IMR-90 (cell line): ENCODE data around the gene PTPRQ. TPM values are rescaled to one million over a fixed set of nuclear protein-coding genes. Genes with fewer than 3 reads are reported as not detected.
A peak's percentile ranks its signal among the peaks of the same experiment; 100 is the strongest.

ENCODE experiments used
- ATAC-seq: fragments of 200-7000 bp; cut with Tn5 transposase; 2 replicates; pipeline ENCODE4 v1.9.1; 2020; ENCODE audit warnings: low read depth, mild to moderate bottlenecking, moderate library complexity
- BruUV-seq: library from RNA; stranded (reverse); fragments of 400-500 nt; replicated peaks from 2 replicates; lab custom pipeline; 2021; lab: Mats Ljungman, UMichigan
- CTCF ChIA-PET: fragments of 300-600 bp; formaldehyde crosslinking; extraction: SDS; loops from one replicate; lab custom pipeline; 2021; ENCODE audit warnings: antibody characterized with exemption; lab: Yijun Ruan, JAX
- POLR2A ChIA-PET: fragments of 300-600 bp; sonication (Branson Sonifier 250); formaldehyde crosslinking; loops from one replicate; lab custom pipeline; 2022; ENCODE audit warnings: antibody characterized with exemption; ENCODE audit not compliant: unreplicated experiment; lab: Charles Lee
- DNase-seq: peaks from one replicate; pipeline ENCODE4 v3.0.0; 2013
- H2AFZ ChIP-seq: replicated peaks from 2 replicates; pipeline ENCODE3; 2013; ENCODE audit warnings: low read length, mild to moderate bottlenecking; ENCODE audit not compliant: poor library complexity
- H2AK5ac ChIP-seq: 2 replicates; pipeline ENCODE4 v1.6.1; 2013; ENCODE audit warnings: low read depth, low read length, inconsistent platforms
- H2AK9ac ChIP-seq: replicated peaks from 2 replicates; pipeline ENCODE3; 2013; ENCODE audit warnings: mild to moderate bottlenecking, low read depth, low read length, moderate library complexity; ENCODE audit not compliant: poor library complexity
- H2BK120ac ChIP-seq: 2 replicates; pipeline ENCODE4 v1.6.1; 2013; ENCODE audit warnings: low read depth, low read length, inconsistent platforms
- H2BK15ac ChIP-seq: 3 replicates; pipeline ENCODE4 v1.6.1; 2013; ENCODE audit warnings: low read depth, low read length, inconsistent platforms
- H2BK20ac ChIP-seq: 2 replicates; pipeline ENCODE4 v1.6.1; 2013; ENCODE audit warnings: low read depth, mild to moderate bottlenecking, inconsistent platforms, low read length, moderate library complexity
- H2BK5ac ChIP-seq: 2 replicates; pipeline ENCODE4 v1.6.1; 2013; ENCODE audit warnings: mild to moderate bottlenecking, low read depth, low read length, inconsistent platforms; ENCODE audit not compliant: poor library complexity, severe bottlenecking
- H3K14ac ChIP-seq: replicated peaks from 2 replicates; pipeline ENCODE4 v1.6.1; 2013; ENCODE audit warnings: low read depth, low read length, inconsistent platforms
- H3K18ac ChIP-seq: 2 replicates; pipeline ENCODE4 v1.6.1; 2013; ENCODE audit warnings: low read depth, low read length, control low read depth
- H3K23ac ChIP-seq: 2 replicates; pipeline ENCODE4 v1.6.1; 2013; ENCODE audit warnings: low read depth, low read length, inconsistent platforms
- H3K27ac ChIP-seq: 2 replicates; pipeline ENCODE4 v1.5.1; 2013; ENCODE audit warnings: mild to moderate bottlenecking, control low read depth, low read length; ENCODE audit not compliant: insufficient read depth
- H3K27me3 ChIP-seq: 2 replicates; pipeline ENCODE4 v1.6.1; 2013; ENCODE audit warnings: low read length; ENCODE audit not compliant: control insufficient read depth, insufficient read depth
- H3K36me3 ChIP-seq: 2 replicates; pipeline ENCODE4 v1.6.1; 2013; ENCODE audit warnings: low read length, mixed read lengths; ENCODE audit not compliant: control insufficient read depth, insufficient read depth
- H3K4ac ChIP-seq: 2 replicates; pipeline ENCODE4 v1.6.1; 2013; ENCODE audit warnings: low read depth, low read length, inconsistent platforms
- H3K4me1 ChIP-seq: 2 replicates; pipeline ENCODE4 v1.6.1; 2013; ENCODE audit warnings: low read length, mixed read lengths; ENCODE audit not compliant: control insufficient read depth, insufficient read depth
- H3K4me2 ChIP-seq: 2 replicates; pipeline ENCODE4 v1.6.1; 2013; ENCODE audit warnings: low read depth, mild to moderate bottlenecking, control low read depth, low read length, moderate library complexity
- H3K4me3 ChIP-seq: 2 replicates; pipeline ENCODE4 v1.5.1; 2013; ENCODE audit warnings: low read depth, mild to moderate bottlenecking, control low read depth, low read length, moderate library complexity; ENCODE audit not compliant: insufficient read depth
- H3K56ac ChIP-seq: 2 replicates; pipeline ENCODE4 v1.6.1; 2013; ENCODE audit warnings: low read length, inconsistent platforms; ENCODE audit not compliant: insufficient read depth; ENCODE audit errors: extremely low read depth
- H3K79me1 ChIP-seq, 2 experiments: 2 replicates each; pipeline ENCODE4 v1.6.1; 2013; ENCODE audit warnings: low read length in 2 of 2, inconsistent platforms in 1 of 2, low read depth in 1 of 2
- H3K9ac ChIP-seq: 2 replicates; pipeline ENCODE4 v1.6.1; 2013; ENCODE audit warnings: low read depth, low read length, control low read depth
- H3K9me1 ChIP-seq: 2 replicates; pipeline ENCODE4 v1.6.1; 2013; ENCODE audit warnings: low read length, inconsistent platforms; ENCODE audit not compliant: insufficient read depth
- H3K9me3 ChIP-seq: 2 replicates; pipeline ENCODE4 v1.6.1; 2013; ENCODE audit warnings: low read length; ENCODE audit not compliant: control insufficient read depth, insufficient read depth
- H4K20me1 ChIP-seq: 2 replicates; pipeline ENCODE4 v1.6.1; 2013; ENCODE audit warnings: low read length, inconsistent platforms; ENCODE audit not compliant: insufficient read depth
- H4K5ac ChIP-seq: 2 replicates; pipeline ENCODE4 v1.6.1; 2013; ENCODE audit warnings: mild to moderate bottlenecking, low read depth, low read length, control low read depth
- H4K8ac ChIP-seq, 2 experiments: 2 replicates each; pipeline ENCODE4 v1.6.1; 2013; ENCODE audit warnings: low read depth in 2 of 2, low read length in 2 of 2, control low read depth in 1 of 2, inconsistent platforms in 1 of 2
- H4K91ac ChIP-seq: 2 replicates; pipeline ENCODE4 v1.6.1; 2013; ENCODE audit warnings: low read depth, low read length, inconsistent platforms; ENCODE audit not compliant: insufficient read depth
- CEBPB ChIP-seq: IDR thresholded peaks from 2 replicates; pipeline ENCODE4 v1.6.1; 2012; ENCODE audit warnings: low read depth, low read length, improper control_type of control experiment
- ELK1 ChIP-seq: fragments of 150-350 bp; IDR thresholded peaks from 2 replicates; pipeline ENCODE4 v1.6.1; 2016; ENCODE audit warnings: low read depth, mild to moderate bottlenecking, low read length, moderate library complexity, borderline replicate concordance
- FOS ChIP-seq: fragments of 150-350 bp; IDR thresholded peaks from 2 replicates; pipeline ENCODE4 v1.6.1; 2016; ENCODE audit warnings: low read depth, low read length
- SMC3 ChIP-seq: fragments of 150-350 bp; IDR thresholded peaks from 2 replicates; pipeline ENCODE4 v1.6.1; 2016; ENCODE audit warnings: low read depth, mild to moderate bottlenecking, antibody characterized with exemption, low read length, moderate library complexity
- WGBS, 2 experiments: methylation state at CpG; one replicate each; pipeline versions ENCODE4 v1.1.5 to v1.1.7; 2013; ENCODE audit warnings: missing lambda C conversion rate in 2 of 2; ENCODE audit not compliant: insufficient read length in 1 of 2; ENCODE audit errors: extremely low coverage in 2 of 2; 5-methylcytosine and 5-hydroxymethylcytosine counted together
- dilution Hi-C: fragments of 300-500 bp; cut with HindIII; formaldehyde crosslinking; loops from one replicate; pipeline ENCODE4 v1.14.3; 2018; ENCODE audit warnings: low sequenced_read_pairs; ENCODE audit not compliant: unreplicated experiment
- in situ Hi-C: fragments of 300-500 bp; cut with MboI; formaldehyde crosslinking; loops from 3 replicates; pipeline ENCODE4 v1.14.3; 2019; ENCODE audit warnings: low sequenced_read_pairs, inconsistent platforms, mixed read lengths
- intact Hi-C: fragments of 100-400 bp; cut with micrococcal nuclease; formaldehyde crosslinking; loops from 2 replicates; pipeline ENCODE4 v1.10.0; 2022
- polyA plus RNA-seq, 3 experiments: library from polyadenylated mRNA; depleted of rRNA; stranded (reverse); fragments of >200 nt; gene quantifications; 2 replicates each; pipeline ENCODE4 v1.2.3, GENCODE V29; 2012; ENCODE audit warnings: low replicate concordance in 1 of 3
- total RNA-seq: library from RNA; depleted of rRNA; stranded (reverse); fragments of >200 nt; gene quantifications from 2 replicates; pipeline ENCODE4 v1.2.3, GENCODE V29; 2012
- TF ChIP-seq, protein P1 (sequence below): conservative IDR thresholded peaks from 2 replicates; pipeline ENCODE4 v1.5.1; 2012; ENCODE audit warnings: mild to moderate bottlenecking, low read depth, low read length, improper control_type of control experiment
- TF ChIP-seq, protein P2 (sequence below): fragments of 150-350 bp; IDR thresholded peaks from 2 replicates; pipeline ENCODE4 v1.6.1; 2017; ENCODE audit warnings: mild to moderate bottlenecking, antibody characterized with exemption, low read length, low read depth

The PTPRQ gene
- total and polyA plus RNA-seq, 2 of the 4 experiments (the other 2 are of a cell fraction) = 0.96 to 1.4 TPM

GRCh38 chr12:80559766-80560165, 115.7 kb downstream of the PTPRQ start:
- CTCF ChIA-PET = interaction anchor here (0.9 kb wide), 1 partner anchor 246 kb away, joined by 4 read pairs; no protein-coding TSS in a partner anchor
- Histone ChIP-seq H3K9ac (no peak overlapping the region), H3K4ac (peak overlapping the region; percentile 3; the same call in 1 of the 2 replicates), H2AK5ac (no peak overlapping the region), H3K79me1 (no peaks in the 10 kb centered on the region), H3K9me1 (peaks cover 3% of the 10 kb centered on the region; the same call in 1 of the 2 replicates), H3K56ac (no peak overlapping the region), H3K4me1 (peaks cover 3% of the 10 kb centered on the region), H3K27me3 (no peaks in the 10 kb centered on the region), H2AK9ac (no peak overlapping the region), H2BK5ac (no peak overlapping the region), H4K20me1 (no peaks in the 10 kb centered on the region), H2AFZ (no peak overlapping the region), H2BK20ac (no peak overlapping the region; the same call in 1 of the 2 replicates), H4K8ac (peak overlapping the region in 1 of 2 experiments; percentile 46; a peak in 1 of 4 replicates), H3K4me3 (no peak overlapping the region), H3K14ac (no peak overlapping the region), H4K5ac (no peak overlapping the region), H3K36me3 (no peaks in the 10 kb centered on the region), H3K18ac (no peak overlapping the region; the same call in 1 of the 2 replicates), H3K27ac (no peak overlapping the region), H2BK120ac (no peak overlapping the region), H3K4me2 (no peak overlapping the region), H2BK15ac (no peak overlapping the region; the same call in 2 of the 3 replicates), H3K23ac (no peak overlapping the region), H3K9me3 (no peaks in the 10 kb centered on the region), H4K91ac (no peak overlapping the region)
- intact Hi-C loops = no loop called here
- no CpG with 5 or more reads among the region's 1 CpG for WGBS, 2 experiments
- dilution Hi-C loops = no loop called here
- in situ Hi-C loops = no loop called here
- ATAC-seq (no peak), DNase-seq (no peak)
- BruUV-seq = no TSS peak
- TF ChIP-seq, protein P1, sequence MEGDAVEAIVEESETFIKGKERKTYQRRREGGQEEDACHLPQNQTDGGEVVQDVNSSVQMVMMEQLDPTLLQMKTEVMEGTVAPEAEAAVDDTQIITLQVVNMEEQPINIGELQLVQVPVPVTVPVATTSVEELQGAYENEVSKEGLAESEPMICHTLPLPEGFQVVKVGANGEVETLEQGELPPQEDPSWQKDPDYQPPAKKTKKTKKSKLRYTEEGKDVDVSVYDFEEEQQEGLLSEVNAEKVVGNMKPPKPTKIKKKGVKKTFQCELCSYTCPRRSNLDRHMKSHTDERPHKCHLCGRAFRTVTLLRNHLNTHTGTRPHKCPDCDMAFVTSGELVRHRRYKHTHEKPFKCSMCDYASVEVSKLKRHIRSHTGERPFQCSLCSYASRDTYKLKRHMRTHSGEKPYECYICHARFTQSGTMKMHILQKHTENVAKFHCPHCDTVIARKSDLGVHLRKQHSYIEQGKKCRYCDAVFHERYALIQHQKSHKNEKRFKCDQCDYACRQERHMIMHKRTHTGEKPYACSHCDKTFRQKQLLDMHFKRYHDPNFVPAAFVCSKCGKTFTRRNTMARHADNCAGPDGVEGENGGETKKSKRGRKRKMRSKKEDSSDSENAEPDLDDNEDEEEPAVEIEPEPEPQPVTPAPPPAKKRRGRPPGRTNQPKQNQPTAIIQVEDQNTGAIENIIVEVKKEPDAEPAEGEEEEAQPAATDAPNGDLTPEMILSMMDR = no peak
- no peak for TF ChIP-seq FOS
- TF ChIP-seq CEBPB = no peak
- TF ChIP-seq, protein P2, sequence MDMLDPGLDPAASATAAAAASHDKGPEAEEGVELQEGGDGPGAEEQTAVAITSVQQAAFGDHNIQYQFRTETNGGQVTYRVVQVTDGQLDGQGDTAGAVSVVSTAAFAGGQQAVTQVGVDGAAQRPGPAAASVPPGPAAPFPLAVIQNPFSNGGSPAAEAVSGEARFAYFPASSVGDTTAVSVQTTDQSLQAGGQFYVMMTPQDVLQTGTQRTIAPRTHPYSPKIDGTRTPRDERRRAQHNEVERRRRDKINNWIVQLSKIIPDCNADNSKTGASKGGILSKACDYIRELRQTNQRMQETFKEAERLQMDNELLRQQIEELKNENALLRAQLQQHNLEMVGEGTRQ = no peak
- TF ChIP-seq SMC3 = no peak
- TF ChIP-seq ELK1 = no peak
- POLR2A ChIA-PET = no interaction called here
